Jurkat, Clone E6-1 (cell line): ENCODE data around the gene MTCL1.
A peak's percentile ranks its signal among the peaks of the same experiment; 100 is the strongest.

ENCODE experiments used
- DNase-seq: peaks from one replicate; pipeline ENCODE4 v3.0.0-alpha.2; 2011; ENCODE audit warnings: low read depth, low spot score
- H3K4me3 ChIP-seq: 2 replicates; pipeline ENCODE4 v1.5.1; 2011; ENCODE audit warnings: mild to moderate bottlenecking, low read length, control low read depth, moderate library complexity

Gene MTCL1

GRCh38 chr18:8730080-8730827 is 24.9 kb downstream of the MTCL1 start:
- no peak for DNase-seq
- no peak overlapping the region for H3K4me3 ChIP-seq

- H3K4me3 ChIP-seq = no peak overlapping the region
- no peak for DNase-seq
Observed at GRCh38 chr18:8732442-8733360, 27.3 kb downstream of the MTCL1 start.

GRCh38 chr18:8734496-8734895 is 29.1 kb downstream of the MTCL1 start:
- DNase-seq = no peak
- H3K4me3 ChIP-seq = no peak overlapping the region

DNA sequence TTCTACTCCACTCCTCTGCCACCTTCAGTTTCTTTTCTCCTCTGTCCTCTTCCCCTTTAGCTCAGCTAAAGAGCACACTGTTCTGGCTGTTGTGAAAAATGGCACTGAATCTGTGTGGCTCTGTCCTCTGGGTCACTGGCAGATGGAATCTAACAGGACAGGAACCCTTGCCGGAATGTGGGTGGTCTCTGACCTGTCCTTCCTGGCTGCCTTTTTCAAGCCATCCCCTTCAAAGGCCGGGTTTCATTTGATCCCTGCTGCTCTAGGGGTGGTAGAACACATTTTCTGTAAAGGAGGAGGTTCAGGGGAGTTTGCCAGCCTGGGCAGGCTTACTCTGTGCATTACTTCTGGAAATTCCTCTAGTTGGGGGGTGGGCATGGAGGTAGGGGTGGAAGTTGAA is 29.9 kb downstream of the MTCL1 start:
- no peak overlapping the region for H3K4me3 ChIP-seq
- no peak for DNase-seq

DNA sequence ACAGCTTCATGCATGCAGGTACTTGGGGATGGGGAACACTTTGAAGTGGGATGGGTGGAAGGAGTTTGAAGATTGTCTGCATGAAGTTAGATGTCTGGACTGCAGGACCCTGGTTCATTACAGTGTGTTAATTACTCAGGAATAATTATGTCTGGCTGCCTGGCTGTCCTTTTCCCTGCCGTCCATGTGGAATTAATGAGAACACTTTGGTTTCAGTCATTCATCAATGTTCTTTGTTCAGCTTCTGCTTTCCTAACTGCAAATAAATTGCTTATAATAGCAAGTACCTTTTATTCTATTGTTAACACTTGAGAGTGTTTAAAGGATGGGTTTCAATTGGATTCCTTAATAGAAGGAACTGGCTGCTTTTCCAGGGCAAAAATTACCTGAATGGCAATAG is 35.8 kb downstream of the MTCL1 start:
- no peak overlapping the region for H3K4me3 ChIP-seq
- DNase-seq = no peak

- H3K4me3 ChIP-seq = no peak overlapping the region
- DNase-seq = no peak
Observed at GRCh38 chr18:8741532-8741931, 36.2 kb downstream of the MTCL1 start.

GRCh38 chr18:8742387-8743361 is 37.3 kb downstream of the MTCL1 start:
- H3K4me3 ChIP-seq = no peak overlapping the region
- DNase-seq = peak; percentile 85

DNA sequence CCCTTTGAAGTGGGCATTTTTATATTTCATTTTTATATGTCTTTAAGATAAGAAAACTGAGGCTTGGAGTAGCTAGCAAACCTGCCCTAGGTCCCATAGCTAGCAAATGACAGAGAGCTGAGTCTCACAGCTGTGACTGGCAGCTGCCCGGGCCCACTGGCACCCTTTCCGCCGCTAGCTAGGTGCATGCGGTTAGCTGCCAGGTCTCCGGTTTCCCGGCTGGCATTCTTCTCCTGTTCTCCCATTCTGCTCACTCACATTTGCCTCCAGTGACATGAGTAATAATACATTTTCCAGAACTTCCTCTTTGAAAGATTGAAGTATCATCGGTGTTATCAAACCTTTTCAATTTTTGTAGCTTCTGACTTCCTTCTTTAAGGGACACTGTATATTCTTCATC is 38.7 kb downstream of the MTCL1 start:
- DNase-seq = peak; percentile 73
- peak overlapping the region; percentile 28 for H3K4me3 ChIP-seq

- H3K4me3 ChIP-seq = peak overlapping the region; percentile 51
- peak; percentile 99 for DNase-seq
Observed at GRCh38 chr18:8744656-8745055, 39.3 kb downstream of the MTCL1 start.

DNA sequence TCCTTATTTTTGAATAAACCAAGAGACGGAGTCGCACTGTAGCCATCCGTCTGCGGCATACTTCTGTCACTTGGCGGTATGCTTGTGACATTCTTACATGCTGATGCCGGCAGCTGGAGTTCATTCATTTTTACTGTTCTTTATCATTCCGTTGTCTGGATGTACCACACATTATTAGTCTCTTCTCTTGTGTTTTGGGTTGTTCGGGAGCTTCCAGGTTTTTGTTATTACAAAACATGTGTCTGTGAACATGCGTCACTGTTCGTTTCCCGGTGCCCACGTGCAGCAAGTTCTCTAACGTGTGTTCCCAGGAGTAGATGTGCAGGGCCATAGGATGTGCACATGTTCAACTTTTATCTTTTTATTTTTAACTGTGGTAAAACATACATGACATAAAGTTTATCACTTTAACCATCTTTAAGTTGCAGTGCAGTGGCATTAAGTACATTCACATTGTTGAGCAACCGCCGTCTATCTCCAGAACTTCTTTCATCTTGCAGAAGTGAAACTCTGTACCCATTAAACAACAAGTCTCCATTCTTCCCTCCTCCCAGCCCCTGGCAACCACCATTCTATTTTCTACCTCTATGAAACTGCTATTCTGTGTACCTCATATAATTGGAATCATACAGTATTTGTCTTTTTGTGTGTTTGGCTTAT is 40.1 kb downstream of the MTCL1 start:
- peak; percentile 86 for DNase-seq
- peak overlapping the region; percentile 51 for H3K4me3 ChIP-seq

DNA sequence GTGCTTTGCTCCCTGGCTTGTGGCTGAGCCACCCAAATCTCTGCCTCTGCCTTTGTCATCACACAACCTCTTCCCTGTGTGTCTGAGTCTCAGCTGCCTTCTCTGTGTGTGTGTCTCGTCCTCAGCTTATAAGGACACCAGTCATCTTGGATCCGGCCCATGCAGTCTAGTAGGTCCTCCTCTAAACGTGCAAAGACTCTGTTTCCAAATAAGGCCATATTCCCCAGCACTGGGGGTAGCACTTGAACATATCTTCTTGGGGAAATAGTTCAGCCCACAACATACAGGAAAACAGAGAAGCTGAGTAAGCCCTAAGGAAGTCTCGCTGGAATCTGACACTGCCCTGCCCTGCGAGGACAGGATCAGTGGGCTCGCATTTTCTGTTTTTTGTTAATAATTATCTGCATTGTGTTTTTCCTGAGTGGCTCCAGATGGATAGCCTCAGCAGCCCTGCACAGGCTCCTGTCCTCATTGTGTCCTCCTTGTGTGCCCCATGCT is 42.1 kb downstream of the MTCL1 start:
- no peak overlapping the region for H3K4me3 ChIP-seq
- no peak for DNase-seq

GRCh38 chr18:8749492-8749891 is 44.1 kb downstream of the MTCL1 start:
- no peak for DNase-seq
- H3K4me3 ChIP-seq = no peak overlapping the region

- DNase-seq = no peak
- H3K4me3 ChIP-seq = no peak overlapping the region
Observed at GRCh38 chr18:8750954-8751415, 45.6 kb downstream of the MTCL1 start.

DNA sequence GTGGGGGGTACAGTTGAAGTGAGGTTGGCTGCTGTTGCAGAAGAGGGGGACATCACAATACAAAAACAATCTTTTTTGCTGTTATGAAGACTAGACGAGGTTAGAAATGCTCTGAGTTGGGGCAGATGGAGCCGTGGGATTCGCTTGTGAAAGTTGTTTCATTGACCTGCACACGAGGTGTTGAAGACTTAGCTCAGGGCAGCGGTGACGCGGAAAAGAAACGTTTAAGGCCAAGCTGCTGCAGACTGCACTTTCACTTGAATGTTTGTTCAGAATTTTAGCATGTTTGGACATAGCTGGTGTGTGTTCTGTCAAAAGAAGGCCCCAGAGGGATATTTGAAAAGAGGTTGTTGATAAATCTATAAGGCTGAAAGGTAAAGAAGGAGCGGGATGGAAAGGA is 46.3 kb downstream of the MTCL1 start:
- DNase-seq = no peak
- no peak overlapping the region for H3K4me3 ChIP-seq

GRCh38 chr18:8752329-8752728 is 47.0 kb downstream of the MTCL1 start:
- no peak for DNase-seq
- no peak overlapping the region for H3K4me3 ChIP-seq

DNA sequence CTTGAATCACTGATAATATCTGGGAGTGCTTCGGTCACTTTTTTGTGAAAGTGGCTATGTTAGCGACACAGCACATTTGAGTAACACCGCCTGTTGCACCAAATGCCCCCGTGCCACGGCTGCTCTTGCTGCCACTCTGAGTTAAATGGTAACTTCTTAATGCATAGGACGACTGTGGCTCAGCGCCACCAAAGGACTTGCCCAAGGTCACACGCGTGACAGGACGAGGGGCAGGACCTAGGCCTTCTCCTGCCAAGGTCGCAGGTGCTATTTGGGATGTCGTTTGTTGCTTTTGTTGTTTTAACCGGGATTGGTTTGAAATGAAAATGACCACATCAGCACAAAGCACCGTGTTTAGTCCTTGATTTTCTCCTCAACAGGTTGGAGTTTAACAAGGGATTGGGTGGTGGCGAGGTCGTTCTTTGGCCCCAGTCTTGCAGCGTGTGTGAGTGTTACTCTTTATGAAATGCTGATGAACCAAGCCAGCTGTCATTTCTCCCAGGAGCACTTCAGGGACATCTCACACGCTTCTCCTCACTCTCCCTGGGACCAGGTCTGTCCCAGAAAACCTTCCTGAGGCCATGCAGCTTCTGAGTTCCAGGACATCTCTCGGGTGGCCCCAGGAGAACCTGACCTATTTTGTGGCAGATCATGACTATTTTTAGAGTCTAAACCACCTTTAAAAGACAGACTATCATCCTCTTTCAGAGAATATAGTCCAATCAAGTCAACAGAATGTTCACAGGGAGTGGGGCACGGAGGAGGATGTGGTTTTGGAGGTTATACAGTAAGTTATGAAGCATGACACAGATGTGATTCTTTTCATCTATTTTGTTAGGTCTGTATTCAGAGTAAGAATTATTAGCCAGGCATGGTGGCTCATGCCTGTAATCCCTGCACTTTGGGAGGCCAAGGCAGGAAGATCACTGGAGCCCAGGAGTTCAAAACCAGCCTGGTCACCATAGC is 49.9 kb downstream of the MTCL1 start:
- DNase-seq = peak; percentile 97
- peak overlapping the region; percentile 35 for H3K4me3 ChIP-seq

DNA sequence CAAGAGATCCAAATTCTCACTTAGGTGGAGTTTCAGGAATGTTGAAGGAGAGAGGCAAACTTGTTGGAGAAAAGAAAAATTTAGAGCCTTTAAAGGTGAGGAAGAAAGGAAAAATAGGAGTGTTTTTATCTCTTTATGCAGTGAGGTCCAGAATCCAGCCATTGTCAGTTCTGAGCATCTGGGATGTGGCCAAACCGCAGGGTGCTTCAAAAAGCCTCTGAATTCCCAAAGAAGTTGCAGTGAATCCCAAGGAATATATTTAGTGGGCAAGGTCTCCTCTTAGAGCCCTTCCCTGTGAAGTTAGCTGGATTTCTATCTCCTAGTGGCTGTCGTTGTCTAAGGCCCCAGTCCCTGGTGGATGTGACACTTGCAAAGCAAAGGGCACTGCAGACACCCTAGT is 51.2 kb downstream of the MTCL1 start:
- H3K4me3 ChIP-seq = no peak overlapping the region
- no peak for DNase-seq
